Heart left ventricle (tissue), 16 donors: ENCODE results near the gene STUB1. TPM values are rescaled to one million over a fixed set of nuclear protein-coding genes. Genes with fewer than 3 reads are reported as not detected.

Experiments used
- ATAC-seq, 4 donors: fragments of 200-7000 bp; cut with Tn5 transposase; one replicate each; pipeline ENCODE4 v1.9.1; 2020 to 2022; ENCODE audit warnings: moderate library complexity in 4 of 4, mild to moderate bottlenecking in 3 of 4, moderate number of reproducible peaks in 1 of 4
- DNase-seq, 5 donors: peaks; one replicate each; pipeline ENCODE4 v3.0.0-alpha.2; 2020
- H3K27ac ChIP-seq, 12 donors: fragments of 200-600 bp; sonication (generic) in 4 of 12; one replicate each; pipeline versions ENCODE4 v1.5.0 to v1.8.0; 2016 to 2022; ENCODE audit warnings: mild to moderate bottlenecking in 2 of 12
- H3K27me3 ChIP-seq, 9 donors: fragments of 200-600 bp; sonication (generic) in 2 of 9; one replicate each; pipeline versions ENCODE4 v1.5.1 to v1.8.0; 2016 to 2022; ENCODE audit warnings: mild to moderate bottlenecking in 3 of 9
- H3K36me3 ChIP-seq, 9 donors: fragments of 200-600 bp; sonication (generic) in 2 of 9; one replicate each; pipeline versions ENCODE4 v1.5.0 to v1.8.0; 2018 to 2022; ENCODE audit warnings: mild to moderate bottlenecking in 2 of 9
- H3K4me1 ChIP-seq, 12 donors: fragments of 200-600 bp; sonication (generic) in 4 of 12; one replicate each; pipeline versions ENCODE4 v1.5.0 to v1.8.0; 2016 to 2022; ENCODE audit warnings: mild to moderate bottlenecking in 3 of 12
- H3K4me3 ChIP-seq, 12 donors: fragments of 200-600 bp; sonication (generic) in 4 of 12; one replicate each; pipeline versions ENCODE4 v1.5.0 to v1.8.0; 2017 to 2022; ENCODE audit warnings: mild to moderate bottlenecking in 9 of 12, moderate library complexity in 4 of 12
- H3K9me3 ChIP-seq, 12 donors: fragments of 200-600 bp; sonication (generic) in 4 of 12; one replicate each; pipeline versions ENCODE4 v1.5.0 to v1.8.0; 2016 to 2022; ENCODE audit warnings: mild to moderate bottlenecking in 1 of 12
- CTCF ChIP-seq, 12 donors: fragments of 200-600 bp; sonication (generic) in 4 of 12; IDR thresholded peaks; one replicate each; pipeline versions ENCODE4 v1.5.0 to v1.8.0; 2018 to 2022; ENCODE audit warnings: antibody characterized with exemption in 12 of 12, mild to moderate bottlenecking in 5 of 12
- POLR2A ChIP-seq, 2 donors: fragments of 450-650 bp; IDR thresholded peaks; one replicate each; pipeline ENCODE4 v1.6.1; 2017; ENCODE audit warnings: antibody characterized with exemption in 2 of 2, mild to moderate bottlenecking in 2 of 2, moderate library complexity in 2 of 2
- WGBS, 4 donors: extraction: QIAGEN DNeasy Blood & Tissue Kit in 2 of 4; methylation state at CpG; one replicate each; pipeline versions ENCODE4 v1.1.5 to v1.1.7; 2013 to 2018; 5-methylcytosine and 5-hydroxymethylcytosine counted together
- intact Hi-C, 10 donors: fragments of 100-400 bp; cut with DNase I; formaldehyde crosslinking; loops; one replicate each; pipeline versions ENCODE4 v1.11.1 to v1.14.2; 2022
- polyA plus RNA-seq, 2 donors: library from polyadenylated mRNA; stranded (reverse); fragments of 200-250 nt; gene quantifications; one replicate each; pipeline ENCODE4 v1.2.3, GENCODE V29; 2013
- total RNA-seq, 9 donors: library from RNA; depleted of rRNA in 2 of 9; stranded (reverse); fragments of >200 nt in 2 of 9; fragmentation: NEBNext Ultra II Directional in 3 of 9; extraction: Animal tissue kit (Norgen Biotek cat#: 25700) in 3 of 9; gene quantifications; one replicate each; pipeline versions ENCODE4 v1.1.0 to v1.2.4, GENCODE V29; 2016 to 2023
- donor health status: ischemic (EF 13 %, LVEDD 7.1; RV severe dilation, severe dysfunction).
- donor health status: healthy with polysubstance abuse.
- donor health status: DM: no; HTN: yes; CAD: no.
- donor health status: DM: no; HTN: no; CAD: no.
- donor health status: ischemic (EF 25% LVEDD 6.9; RV normal size, moderate dysfunction).
- donor health status: ischemic (EF 25% LVEDD 5.7; RV mildly dilated, moderate dysfunction).
- donor health status: healthy.
- donor health status: DM: yes; HTN: yes; CAD: no.
- donor health status: ischemic (EF 35%, LVEDD 5.7; RV mildly dilated, moderate dysfunction).
- donor health status: nonischemic (EF 11% LVEDD 7.7; RV severe dilation, severe dysfunction).
- donor health status: DM: yes; HTN: yes; CAD: no.
- donor health status: PGD.
- donor health status: ischemic (EF 29% LVEDD 5.4; RV normal size, mild dysfunction).
- donor health status: nonischemic (EF 23%, LVEDD 6.1; RV moderate dilation, normal function).

STUB1 gene
- total and polyA plus RNA-seq, 11 donors: 93.7 to 198 (median 116) TPM

GRCh38 chr16:637081-638018 is 42.9 kb upstream of the STUB1 start:
- H3K4me1 ChIP-seq: peaks cover 3 to 35% (median 18%) of the 10 kb centered on the region in 12 donors
- intact Hi-C loops: loop anchor here in 1 of 10 donors (2.0 kb wide), 1 partner anchor 47 kb away; the partner anchor contains the start of gene RAB40C
- WGBS, 4 donors: 17 to 72% (median 27%) methylated on average over 7 to 53 of the region's 53 CpGs

GRCh38 chr16:638034-638543 is 42.1 kb upstream of the STUB1 start:
- DNase-seq: no peak
- no peak for ATAC-seq
- Histone ChIP-seq H3K9me3 (no peaks in the 10 kb centered on the region), H3K27ac (peak overlapping the region in 11 of 12 donors; percentile 32 to 100 (median 93)), H3K4me3 (no peak overlapping the region), H3K4me1 (peaks cover 3 to 43% (median 25%) of the 10 kb centered on the region in 12 donors), H3K27me3 (no peaks in the 10 kb centered on the region), H3K36me3 (peaks cover 0 to 13% (median 0%) of the 10 kb centered on the region in 9 donors)
- intact Hi-C loops: no loop called here
- no peak for TF ChIP-seq POLR2A (IDR thresholded peaks at IDR 0.05)
- no peak for TF ChIP-seq CTCF (IDR thresholded peaks at IDR 0.05)
- 72 to 94% (median 78%) methylated on average over 11 to 15 of the region's 15 CpGs for WGBS, 4 donors

More at GRCh38 chr16:637081-638018, 42.9 kb upstream of the STUB1 start:
- peaks cover 0 to 16% (median 0%) of the 10 kb centered on the region in 9 donors for H3K36me3 ChIP-seq
- no peaks in the 10 kb centered on the region for H3K9me3 ChIP-seq
- ATAC-seq (peak; percentile 67 to 85 (median 78)), DNase-seq (peak; percentile 92 to 95 (median 93))
- H3K27ac ChIP-seq: peak overlapping the region; percentile 94 to 100 (median 97)
- no peak for TF ChIP-seq POLR2A (IDR thresholded peaks at IDR 0.05)
- no peak for TF ChIP-seq CTCF (IDR thresholded peaks at IDR 0.05)
- no peaks in the 10 kb centered on the region for H3K27me3 ChIP-seq
- peak overlapping the region; percentile 69 to 94 (median 82) for H3K4me3 ChIP-seq

GRCh38 chr16:638836-639235 is 41.4 kb upstream of the STUB1 start:
- intact Hi-C loops: no loop called here
- DNase-seq (no peak), ATAC-seq (no peak)
- H3K27ac ChIP-seq: peak overlapping the region in 8 of 12 donors; percentile 34 to 100 (median 90)
- H3K4me1 ChIP-seq: peaks cover 3 to 50% (median 29%) of the 10 kb centered on the region in 12 donors
- no peaks in the 10 kb centered on the region for H3K27me3 ChIP-seq
- no peak for TF ChIP-seq CTCF (IDR thresholded peaks at IDR 0.05)
- TF ChIP-seq POLR2A (IDR thresholded peaks at IDR 0.05): no peak
- WGBS, 4 donors: 84 to 91% (median 85%) methylated on average over 6 to 9 of the region's 9 CpGs
- peaks cover 0 to 5% (median 0%) of the 10 kb centered on the region in 9 donors for H3K36me3 ChIP-seq
- H3K9me3 ChIP-seq: no peaks in the 10 kb centered on the region
- H3K4me3 ChIP-seq: no peak overlapping the region

- peak overlapping the region in 6 of 12 donors; percentile 62 to 89 (median 76) for H3K4me3 ChIP-seq
- 67 to 89% (median 84%) methylated on average over 3 to 5 of the region's 5 CpGs for WGBS, 4 donors
- H3K4me1 ChIP-seq: peaks cover 0 to 57% (median 24%) of the 10 kb centered on the region in 12 donors
- peak overlapping the region in 4 of 12 donors; percentile 17 to 92 (median 70) for H3K27ac ChIP-seq
- intact Hi-C loops: loop anchor here in 2 of 10 donors (10.0 kb wide), 1 partner anchor 56 kb away; no protein-coding TSS in a partner anchor
- no peak for ATAC-seq
- no peak for TF ChIP-seq POLR2A (IDR thresholded peaks at IDR 0.05)
- no peak for TF ChIP-seq CTCF (IDR thresholded peaks at IDR 0.05)
- H3K9me3 ChIP-seq: no peaks in the 10 kb centered on the region
- DNase-seq: no peak
- no peaks in the 10 kb centered on the region for H3K27me3 ChIP-seq
- peaks cover 0 to 3% (median 0%) of the 10 kb centered on the region in 9 donors for H3K36me3 ChIP-seq
Measured at GRCh38 chr16:640614-641013, 39.6 kb upstream of the STUB1 start.
